Measurements from ENCODE around the gene GLYATL3. TPM values are rescaled to one million over a fixed set of nuclear protein-coding genes. Genes with fewer than 3 reads are reported as not detected.

Gene GLYATL3
- total RNA-seq, 1 donor from 2014 or later, result not detected

DNA sequence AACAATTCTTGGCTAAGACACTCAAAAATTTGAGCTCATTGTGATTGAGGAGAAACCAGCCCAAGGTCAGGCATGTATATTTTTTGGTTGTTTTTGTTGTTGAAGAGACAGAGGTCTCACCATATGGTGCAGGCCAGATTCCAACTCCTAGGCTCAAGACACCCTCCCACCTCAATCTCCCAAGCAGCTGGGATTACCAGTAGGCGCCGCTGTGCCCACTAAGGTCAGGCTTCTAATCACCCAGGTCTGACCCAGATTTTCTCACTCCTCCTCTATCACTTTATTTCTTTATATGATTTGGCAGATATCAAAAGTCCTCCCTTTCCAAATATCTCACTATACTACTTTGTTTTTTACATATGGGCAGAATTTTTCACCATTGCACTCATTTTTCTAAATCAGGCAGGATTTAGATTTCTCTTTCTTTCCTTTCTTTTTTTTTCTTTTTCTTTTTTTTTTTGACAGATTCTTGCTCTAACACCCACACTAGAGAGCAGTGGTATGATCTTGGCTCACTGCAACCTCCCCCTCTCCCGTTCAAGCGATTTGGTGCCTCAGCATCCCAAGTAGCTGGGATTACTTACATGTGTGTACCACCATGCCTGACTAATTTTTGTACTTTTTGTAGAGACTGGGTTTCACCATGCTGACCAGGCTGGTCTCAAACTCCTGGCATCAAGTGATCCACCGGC lies 49.0 kb downstream of the GLYATL3 start:
- peaks cover 18% of the 10 kb centered on the region for H3K4me1 Mint-ChIP-seq (ENCODE audit: unreplicated experiment)
- no peak overlapping the region for H3K27ac Mint-ChIP-seq (ENCODE audit: unreplicated experiment)

DNA sequence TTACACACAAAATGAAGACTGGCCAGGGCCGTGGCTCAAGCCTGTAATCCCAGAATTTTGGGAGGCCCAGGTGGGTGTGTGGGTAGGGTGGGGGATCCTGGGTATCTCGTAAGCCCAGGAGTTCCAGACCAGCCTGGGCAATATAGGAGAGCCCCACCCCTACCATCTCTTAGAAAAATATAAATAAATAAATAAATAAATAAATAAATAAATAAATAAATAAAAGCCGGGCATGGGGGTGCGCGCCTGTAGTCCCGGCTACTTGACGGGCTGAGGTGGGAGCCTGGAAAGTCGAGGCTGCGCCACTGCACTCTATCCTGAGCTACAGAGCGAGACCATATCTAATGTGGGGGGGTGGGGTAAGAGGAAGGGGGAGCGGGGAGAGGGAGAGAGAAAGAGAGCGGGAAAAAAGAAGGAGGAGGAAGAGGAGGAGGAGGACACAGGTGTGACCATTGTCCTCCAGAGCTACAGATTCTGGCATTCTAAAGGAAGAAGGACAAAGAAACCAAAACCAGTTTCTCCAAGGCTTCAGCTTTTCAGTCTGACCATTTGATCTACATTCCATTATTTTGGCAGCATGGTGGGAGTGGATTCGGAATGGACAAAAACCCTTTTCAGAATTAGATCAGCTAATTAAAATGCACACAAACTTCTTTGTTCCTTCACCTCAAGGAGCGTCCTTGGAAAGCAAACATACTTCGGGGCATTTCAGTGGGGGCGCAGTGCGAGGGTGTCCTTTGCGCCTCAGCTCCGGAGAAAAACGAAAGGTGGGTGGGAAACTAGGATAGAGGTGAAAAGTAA lies 50.2 kb downstream of the GLYATL3 start:
- Mint-ChIP-seq H3K4me3 (ENCODE audit: unreplicated experiment) (peak overlapping the region; percentile 68), H3K27ac (ENCODE audit: unreplicated experiment) (no peak overlapping the region), H3K27me3 (ENCODE audit: unreplicated experiment) (peaks cover 60% of the 10 kb centered on the region), H3K4me1 (ENCODE audit: unreplicated experiment) (peaks cover 18% of the 10 kb centered on the region), H3K9me3 (ENCODE audit: unreplicated experiment) (no peaks in the 10 kb centered on the region), H3K36me3 (ENCODE audit: unreplicated experiment) (no peaks in the 10 kb centered on the region)
- DNase-seq (ENCODE audit: extremely low spot score, unreplicated experiment), result no peak
- TF ChIP-seq, protein P1, sequence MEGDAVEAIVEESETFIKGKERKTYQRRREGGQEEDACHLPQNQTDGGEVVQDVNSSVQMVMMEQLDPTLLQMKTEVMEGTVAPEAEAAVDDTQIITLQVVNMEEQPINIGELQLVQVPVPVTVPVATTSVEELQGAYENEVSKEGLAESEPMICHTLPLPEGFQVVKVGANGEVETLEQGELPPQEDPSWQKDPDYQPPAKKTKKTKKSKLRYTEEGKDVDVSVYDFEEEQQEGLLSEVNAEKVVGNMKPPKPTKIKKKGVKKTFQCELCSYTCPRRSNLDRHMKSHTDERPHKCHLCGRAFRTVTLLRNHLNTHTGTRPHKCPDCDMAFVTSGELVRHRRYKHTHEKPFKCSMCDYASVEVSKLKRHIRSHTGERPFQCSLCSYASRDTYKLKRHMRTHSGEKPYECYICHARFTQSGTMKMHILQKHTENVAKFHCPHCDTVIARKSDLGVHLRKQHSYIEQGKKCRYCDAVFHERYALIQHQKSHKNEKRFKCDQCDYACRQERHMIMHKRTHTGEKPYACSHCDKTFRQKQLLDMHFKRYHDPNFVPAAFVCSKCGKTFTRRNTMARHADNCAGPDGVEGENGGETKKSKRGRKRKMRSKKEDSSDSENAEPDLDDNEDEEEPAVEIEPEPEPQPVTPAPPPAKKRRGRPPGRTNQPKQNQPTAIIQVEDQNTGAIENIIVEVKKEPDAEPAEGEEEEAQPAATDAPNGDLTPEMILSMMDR (IDR thresholded peaks at IDR 0.05), result no peak

More for the DNA sequence above, 49.0 kb downstream of the GLYATL3 start:
- Mint-ChIP-seq H3K4me3 (ENCODE audit: unreplicated experiment) (no peak overlapping the region), H3K36me3 (ENCODE audit: unreplicated experiment) (no peaks in the 10 kb centered on the region), H3K27me3 (ENCODE audit: unreplicated experiment) (peaks cover 55% of the 10 kb centered on the region), H3K9me3 (ENCODE audit: unreplicated experiment) (no peaks in the 10 kb centered on the region)
- no peak for DNase-seq (ENCODE audit: extremely low spot score, unreplicated experiment)
- TF ChIP-seq, protein P1 (IDR thresholded peaks at IDR 0.05), result no peak

DNA sequence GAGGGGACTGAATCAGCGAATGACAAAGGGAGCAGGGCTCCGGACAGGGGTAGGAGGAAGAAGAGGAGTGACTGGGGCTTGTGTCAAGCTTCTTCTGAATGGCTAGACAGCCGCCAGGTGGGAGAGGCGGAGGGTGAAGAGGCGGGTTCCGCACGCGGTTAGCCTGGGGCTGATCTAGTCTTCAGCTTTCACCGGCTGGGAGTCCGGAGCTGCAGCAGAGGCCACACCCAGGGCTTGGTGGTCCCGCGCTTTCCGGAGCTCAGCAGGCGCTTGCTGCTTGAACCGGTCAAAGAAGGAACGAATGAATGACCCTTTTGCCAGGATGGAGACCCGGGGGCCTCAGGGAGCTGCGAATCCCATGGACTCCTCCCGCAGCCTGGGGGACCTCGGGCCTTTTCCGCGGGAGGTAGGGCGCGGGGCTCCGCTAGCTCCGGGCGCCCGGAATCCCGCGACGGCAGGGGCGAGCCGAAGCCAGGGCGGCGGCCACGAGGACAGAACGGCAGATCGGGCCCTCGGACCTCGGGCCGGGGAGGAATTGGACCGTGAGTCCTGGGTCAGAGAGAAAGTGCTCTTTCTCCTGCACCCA lies 50.9 kb downstream of the GLYATL3 start, which contains the start of gene C6orf141:
Gene C6orf141, plus strand, starts transcription at position 177 of the 586 bp plus-strand sequence. Its CDS starts 125 bp downstream, at position 302.
- H3K36me3 Mint-ChIP-seq (ENCODE audit: unreplicated experiment), result no peaks in the 10 kb centered on the region
- H3K4me3 Mint-ChIP-seq (ENCODE audit: unreplicated experiment), result peak within 1 kb of the TSS; percentile 68
- H3K4me1 Mint-ChIP-seq (ENCODE audit: unreplicated experiment), result peaks cover 18% of the 10 kb centered on the region
- no peak within 1 kb of the TSS for H3K27ac Mint-ChIP-seq (ENCODE audit: unreplicated experiment)
- no peaks in the 10 kb centered on the region for H3K9me3 Mint-ChIP-seq (ENCODE audit: unreplicated experiment)
- peaks cover 60% of the 10 kb centered on the region for H3K27me3 Mint-ChIP-seq (ENCODE audit: unreplicated experiment)
- DNase-seq (ENCODE audit: extremely low spot score, unreplicated experiment), result no peak
- TF ChIP-seq, protein P1 (IDR thresholded peaks at IDR 0.05), result no peak

DNA sequence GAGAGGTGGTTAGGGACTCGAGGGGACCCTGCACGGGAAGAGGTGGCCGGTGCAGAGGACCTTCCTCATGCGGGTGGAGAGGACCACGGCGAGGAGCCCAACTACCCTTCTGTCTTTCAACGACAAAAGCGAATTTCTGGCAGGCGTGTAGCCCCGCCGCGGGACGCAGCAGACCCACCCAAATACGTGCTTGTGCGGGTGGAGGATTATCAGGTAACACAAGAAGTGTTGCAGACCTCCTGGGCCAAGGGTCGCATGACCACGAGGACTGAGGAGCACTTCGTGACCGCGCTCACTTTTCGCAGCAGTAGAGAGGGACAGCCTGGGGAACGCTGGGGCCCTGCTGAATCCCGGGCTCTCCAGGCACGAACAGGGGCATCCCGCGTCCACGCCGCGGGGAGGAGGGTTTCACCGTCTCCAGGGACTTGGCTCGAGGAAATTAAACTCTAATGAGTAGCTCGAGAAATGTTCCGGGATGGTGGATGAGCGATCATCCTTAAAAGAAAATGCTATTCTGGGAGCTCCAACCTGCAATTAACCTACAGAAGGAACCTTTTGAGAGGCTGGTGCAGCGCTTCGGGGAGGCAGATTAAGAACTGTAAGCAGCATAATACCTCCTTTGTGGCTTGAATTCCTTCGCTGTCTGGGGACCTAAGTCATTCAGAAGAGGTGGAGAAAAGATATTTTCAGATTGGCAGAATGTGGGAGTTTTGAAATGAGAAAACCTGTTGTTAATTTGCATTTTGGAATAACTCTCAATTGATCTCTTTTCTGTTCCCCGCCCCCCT lies 51.5 kb downstream of the GLYATL3 start:
- H3K27ac Mint-ChIP-seq (ENCODE audit: unreplicated experiment), result no peak overlapping the region
- no peak for DNase-seq (ENCODE audit: extremely low spot score, unreplicated experiment)
- H3K27me3 Mint-ChIP-seq (ENCODE audit: unreplicated experiment), result peaks cover 60% of the 10 kb centered on the region
- TF ChIP-seq, protein P1 (IDR thresholded peaks at IDR 0.05), result no peak
- H3K36me3 Mint-ChIP-seq (ENCODE audit: unreplicated experiment), result no peaks in the 10 kb centered on the region
- no peaks in the 10 kb centered on the region for H3K9me3 Mint-ChIP-seq (ENCODE audit: unreplicated experiment)
- peak overlapping the region; percentile 68 for H3K4me3 Mint-ChIP-seq (ENCODE audit: unreplicated experiment)
- H3K4me1 Mint-ChIP-seq (ENCODE audit: unreplicated experiment), result peaks cover 18% of the 10 kb centered on the region
